Glutamatergic neuron (in vitro differentiated cells): ENCODE data around the gene IQCF2. TPM values are rescaled to one million over a fixed set of nuclear protein-coding genes. Genes with fewer than 3 reads are reported as not detected.

Experiments used
- total RNA-seq: library from RNA; stranded (reverse); fragmentation: NEBNext Ultra II Directional; extraction: Animal tissue kit (Norgen Biotek cat#: 25700); gene quantifications from one replicate; pipeline ENCODE4 v1.2.1, GENCODE V29; 2021; ENCODE audit not compliant: unreplicated experiment

IQCF2 gene
- total RNA-seq, 1 donor from 2014 or later, result not detected

Other genes starting within 250 kb of the IQCF2 start
- 13.2 TPM for gene TEX264, start 190.4 kb upstream of the IQCF2 start, total RNA-seq
- 134 TPM for gene GRM2, start 154.5 kb upstream of the IQCF2 start, total RNA-seq
- not detected for gene IQCF6, start 82.4 kb upstream of the IQCF2 start, total RNA-seq
- gene IQCF5, start 14.0 kb downstream of the IQCF2 start, total RNA-seq, result not detected
- gene IQCF1, start 41.7 kb downstream of the IQCF2 start, total RNA-seq, result not detected
- 15.6 TPM for gene RRP9, start 80.3 kb downstream of the IQCF2 start, total RNA-seq
- gene PARP3, start 80.7 kb downstream of the IQCF2 start, total RNA-seq, result 3.8 TPM
- 0.44 TPM for gene GPR62, start 93.8 kb downstream of the IQCF2 start, total RNA-seq
- gene PCBP4, start 105.8 kb downstream of the IQCF2 start, total RNA-seq, result 1,577 TPM
- 6.7 TPM for gene ABHD14B, start 112.4 kb downstream of the IQCF2 start, total RNA-seq
- 12.7 TPM for gene ABHD14A, start 113.4 kb downstream of the IQCF2 start, total RNA-seq
- 13.2 TPM for gene ACY1, start 121.9 kb downstream of the IQCF2 start, total RNA-seq
- 588 TPM for gene RPL29, start 134.3 kb downstream of the IQCF2 start, total RNA-seq
- 9.5 TPM for gene DUSP7, start 195.0 kb downstream of the IQCF2 start, total RNA-seq